ENCODE data around the gene WDR59. TPM values are rescaled to one million over a fixed set of nuclear protein-coding genes. Genes with fewer than 3 reads are reported as not detected.

WDR59 gene
- total and polyA plus RNA-seq, 2 of the 4 experiments (the other 2 are of a cell fraction): 29.4 to 44.6 TPM

- ATAC-seq (ENCODE audit: low read depth) (no peak), DNase-seq (no peak)
- CTCF ChIA-PET: no interaction called here
- Histone ChIP-seq H2BK5ac (ENCODE audit: low read depth, low read length, poor library complexity, severe bottlenecking) (no peak overlapping the region), H4K91ac (ENCODE audit: insufficient read depth, low read depth, low read length) (no peak overlapping the region), H3K79me1 (ENCODE audit: low read depth in 1 of 2, low read length in 2 of 2) (peaks cover 23 to 68% of the 10 kb centered on the region in 2 experiments), H2BK120ac (ENCODE audit: low read depth, low read length) (no peak overlapping the region), H3K4me3 (ENCODE audit: insufficient read depth, low read depth, low read length) (no peak overlapping the region), H4K8ac (ENCODE audit: low read depth in 2 of 2, low read length in 2 of 2) (no peak overlapping the region), H3K14ac (replicated peaks; ENCODE audit: low read depth, low read length) (no peak overlapping the region), H3K4ac (ENCODE audit: low read depth, low read length) (no peak overlapping the region), H3K4me1 (ENCODE audit: control insufficient read depth, insufficient read depth, low read length) (peaks cover 16% of the 10 kb centered on the region), H3K27ac (ENCODE audit: insufficient read depth, low read length) (no peak overlapping the region), H2BK15ac (ENCODE audit: low read depth, low read length) (no peak overlapping the region), H3K27me3 (ENCODE audit: control insufficient read depth, insufficient read depth, low read length) (no peaks in the 10 kb centered on the region), H3K9me1 (ENCODE audit: insufficient read depth, low read length) (peaks cover 14% of the 10 kb centered on the region), H2AK5ac (ENCODE audit: low read depth, low read length) (no peak overlapping the region), H2AFZ (replicated peaks; ENCODE audit: low read length, poor library complexity) (no peak overlapping the region), H3K4me2 (ENCODE audit: low read depth, low read length) (no peak overlapping the region), H2BK20ac (ENCODE audit: low read depth, low read length) (no peak overlapping the region), H2AK9ac (replicated peaks; ENCODE audit: low read depth, low read length, poor library complexity) (no peak overlapping the region), H3K23ac (ENCODE audit: low read depth, low read length) (no peak overlapping the region), H3K56ac (ENCODE audit: extremely low read depth, insufficient read depth, low read length) (no peak overlapping the region), H3K9me3 (ENCODE audit: control insufficient read depth, insufficient read depth, low read length) (no peaks in the 10 kb centered on the region), H4K20me1 (ENCODE audit: insufficient read depth, low read length) (peaks cover 16% of the 10 kb centered on the region), H3K9ac (ENCODE audit: low read depth, low read length) (no peak overlapping the region), H3K36me3 (ENCODE audit: control insufficient read depth, insufficient read depth, low read length) (no peaks in the 10 kb centered on the region), H4K5ac (ENCODE audit: low read depth, low read length) (no peak overlapping the region), H3K18ac (ENCODE audit: low read depth, low read length) (no peak overlapping the region)
- in situ Hi-C loops (cut with MboI; ENCODE audit: low sequenced_read_pairs) (loop anchor here (5.0 kb wide), 1 partner anchor 73 kb away; no protein-coding TSS in a partner anchor), intact Hi-C loops (cut with micrococcal nuclease) (loop anchor here (5.0 kb wide), 1 partner anchor 73 kb away; no protein-coding TSS in a partner anchor), dilution Hi-C loops (cut with HindIII; ENCODE audit: low sequenced_read_pairs, unreplicated experiment) (no loop called here)
- TF ChIP-seq NFE2L2 (IDR thresholded peaks at IDR 0.05; ENCODE audit: low read depth, low read length) (no peak), CEBPB (IDR thresholded peaks at IDR 0.05; ENCODE audit: low read depth, low read length) (no peak), RAD21 (IDR thresholded peaks at IDR 0.05; ENCODE audit: low read length) (no peak), RCOR1 (IDR thresholded peaks at IDR 0.05; ENCODE audit: insufficient replicate concordance, low read length) (no peak), FOS (IDR thresholded peaks at IDR 0.05; ENCODE audit: low read depth, low read length) (no peak), CTCF (conservative IDR thresholded peaks at IDR 0.05; ENCODE audit: low read depth, low read length) (no peak), BHLHE40 (IDR thresholded peaks at IDR 0.05; ENCODE audit: low read depth, low read length) (no peak), MAZ (IDR thresholded peaks at IDR 0.05; ENCODE audit: borderline replicate concordance, low read depth, low read length) (no peak), SMC3 (IDR thresholded peaks at IDR 0.05; ENCODE audit: low read depth, low read length) (no peak), USF2 (IDR thresholded peaks at IDR 0.05; ENCODE audit: low read depth, low read length) (no peak), POLR2A (IDR thresholded peaks at IDR 0.05; ENCODE audit: low read depth, low read length) (no peak), MAFK (IDR thresholded peaks at IDR 0.05; ENCODE audit: low read depth, low read length) (no peak), RFX5 (IDR thresholded peaks at IDR 0.05; ENCODE audit: low read depth, low read length) (no peak), ELK1 (IDR thresholded peaks at IDR 0.05; ENCODE audit: borderline replicate concordance, low read depth, low read length) (no peak), MXI1 (IDR thresholded peaks at IDR 0.05; ENCODE audit: borderline replicate concordance, low read depth, low read length) (no peak)
- WGBS, 2 experiments (ENCODE audit: extremely low coverage in 2 of 2, insufficient read length in 1 of 2): no CpG with 5 or more reads among the region's 2 CpGs
- POLR2A ChIA-PET (ENCODE audit: unreplicated experiment): no interaction called here
- no TSS peak for BruUV-seq (replicated peaks)
These were observed 29.4 kb upstream of the WDR59 start for GRCh38 chr16:75014318-75014717.

All from IMR-90 (cell line).